ENCODE results near the gene IGSF23. TPM values are rescaled to one million over a fixed set of nuclear protein-coding genes. Genes with fewer than 3 reads are reported as not detected.
"Not testable (repeated sequence)": the region's sequence is repeated elsewhere in the genome, so short reads cannot be mapped to it uniquely, and the experiment has no call there.

IGSF23 gene
- total and polyA plus RNA-seq, 5 donors from 2014 or later = not detected

DNA sequence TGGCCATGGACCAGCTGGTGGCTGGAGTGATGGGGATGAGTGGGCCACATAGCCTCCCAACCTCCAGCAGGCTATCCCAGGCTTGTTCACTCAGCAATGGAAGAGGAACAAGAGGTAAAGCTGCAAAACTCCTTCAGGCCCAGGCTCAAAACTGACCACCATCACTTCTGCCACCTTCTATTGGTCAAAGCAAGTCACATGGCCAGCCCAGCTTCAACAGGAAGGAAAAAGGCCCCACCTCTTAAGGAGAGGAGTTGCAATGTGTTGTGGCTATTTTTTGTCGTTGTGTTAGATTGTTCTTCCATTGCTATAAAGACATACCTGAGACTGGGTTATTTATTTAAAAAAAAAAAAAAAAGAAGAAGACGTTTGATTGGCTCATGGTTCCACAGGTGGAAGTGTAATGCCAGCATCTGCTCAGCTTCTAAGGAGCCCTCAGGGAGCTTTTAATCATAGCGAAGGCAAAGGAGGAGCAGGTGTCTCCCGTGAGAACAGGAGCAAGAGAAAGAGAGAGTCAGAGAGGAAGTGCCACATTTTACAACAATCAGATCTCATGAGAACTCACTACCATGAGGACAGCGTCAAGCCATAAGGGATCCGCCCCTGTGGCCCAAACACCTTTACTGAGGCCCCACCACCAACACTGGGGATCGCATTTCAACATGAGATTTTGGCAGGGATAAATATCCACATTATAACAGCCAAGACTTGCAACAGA is 5.4 kb downstream of the IGSF23 start:
- Histone ChIP-seq H3K27ac (ENCODE audit: insufficient read depth, low read length, poor library complexity, severe bottlenecking) (no peak overlapping the region), H3K9me3 (ENCODE audit: control insufficient read depth in 2 of 2, low read length in 2 of 2) (no peaks in the 10 kb centered on the region), H3K27me3 (ENCODE audit: control insufficient read depth, insufficient read depth, low read length) (no peaks in the 10 kb centered on the region), H3K36me3 (ENCODE audit: control insufficient read depth, insufficient read depth, low read length) (no peaks in the 10 kb centered on the region), H3K4me1 (ENCODE audit: control insufficient read depth, insufficient read depth, low read length, poor library complexity, severe bottlenecking) (no peaks in the 10 kb centered on the region), H3K4me3 (ENCODE audit: low read depth, low read length) (no peak overlapping the region)
- H3K27me3 Mint-ChIP-seq = no peaks in the 10 kb centered on the region
- ATAC-seq (ENCODE audit: low read depth in 2 of 2) (no peak), DNase-seq (no peak)
- no peaks in the 10 kb centered on the region for H3K36me3 Mint-ChIP-seq
- no peaks in the 10 kb centered on the region for H3K4me1 Mint-ChIP-seq
- no peak overlapping the region for H3K27ac Mint-ChIP-seq
- H3K9me3 Mint-ChIP-seq = no peaks in the 10 kb centered on the region
- H3K4me3 Mint-ChIP-seq = no peak overlapping the region

DNA sequence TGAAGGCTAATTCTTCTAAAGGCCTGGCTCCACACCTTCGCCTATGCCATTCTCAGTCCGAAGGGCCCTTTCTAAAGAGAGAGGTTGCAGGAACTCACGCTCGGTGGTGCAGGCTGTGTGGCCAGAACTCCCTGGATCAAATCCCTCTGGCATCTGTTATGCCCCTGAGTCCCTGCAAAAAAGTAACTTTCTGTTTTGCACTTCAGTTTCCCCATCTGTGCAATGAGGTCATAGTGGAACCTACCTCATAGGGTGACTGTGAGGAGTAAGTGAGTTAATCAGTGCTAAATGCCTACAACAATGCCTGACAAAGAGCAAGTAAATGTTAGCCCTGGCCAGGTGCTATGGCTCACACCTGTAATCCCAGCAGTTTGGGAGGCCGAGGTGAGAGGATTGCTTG is 7.3 kb downstream of the IGSF23 start:
- Histone ChIP-seq H3K27ac (ENCODE audit: insufficient read depth, low read length, poor library complexity, severe bottlenecking) (no peak overlapping the region), H3K9me3 (ENCODE audit: control insufficient read depth in 2 of 2, low read length in 2 of 2) (no peaks in the 10 kb centered on the region), H3K4me3 (ENCODE audit: low read depth, low read length) (no peak overlapping the region), H3K27me3 (ENCODE audit: control insufficient read depth, insufficient read depth, low read length) (no peaks in the 10 kb centered on the region), H3K4me1 (ENCODE audit: control insufficient read depth, insufficient read depth, low read length, poor library complexity, severe bottlenecking) (no peaks in the 10 kb centered on the region), H3K36me3 (ENCODE audit: control insufficient read depth, insufficient read depth, low read length) (no peaks in the 10 kb centered on the region)
- no peaks in the 10 kb centered on the region for H3K36me3 Mint-ChIP-seq
- H3K4me3 Mint-ChIP-seq = no peak overlapping the region
- no peaks in the 10 kb centered on the region for H3K4me1 Mint-ChIP-seq
- DNase-seq (no peak), ATAC-seq (ENCODE audit: low read depth in 2 of 2) (no peak)
- no peak overlapping the region for H3K27ac Mint-ChIP-seq
- H3K9me3 Mint-ChIP-seq = peaks cover 0 to 1% (median 0%) of the 10 kb centered on the region in 7 donors
- peaks cover 4% of the 10 kb centered on the region for H3K27me3 Mint-ChIP-seq

DNA sequence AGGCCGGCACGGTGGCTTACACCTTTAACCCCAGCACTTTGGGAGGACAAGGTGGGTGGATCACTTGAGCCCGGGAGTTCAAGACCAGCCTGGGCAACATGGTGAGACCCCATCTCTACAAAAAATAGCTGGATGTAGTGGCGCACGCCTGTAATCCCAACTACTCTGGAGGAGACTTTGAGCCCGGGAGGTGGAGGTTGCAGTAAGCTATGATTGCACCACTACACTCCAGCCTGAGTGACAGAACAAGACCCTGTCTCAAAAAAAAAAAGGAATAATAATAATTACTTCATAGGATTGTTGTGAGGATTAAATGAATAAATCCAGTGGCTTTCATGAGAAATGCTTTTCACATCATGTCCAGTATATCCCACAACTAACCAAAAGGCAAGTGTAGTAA is 8.0 kb downstream of the IGSF23 start:
- peaks cover 4% of the 10 kb centered on the region for H3K27me3 Mint-ChIP-seq
- Histone ChIP-seq H3K9me3 (ENCODE audit: control insufficient read depth in 2 of 2, low read length in 2 of 2) (no peaks in the 10 kb centered on the region), H3K4me3 (ENCODE audit: low read depth, low read length) (no peak overlapping the region), H3K27ac (ENCODE audit: insufficient read depth, low read length, poor library complexity, severe bottlenecking) (no peak overlapping the region), H3K4me1 (ENCODE audit: control insufficient read depth, insufficient read depth, low read length, poor library complexity, severe bottlenecking) (no peaks in the 10 kb centered on the region), H3K27me3 (ENCODE audit: control insufficient read depth, insufficient read depth, low read length) (no peaks in the 10 kb centered on the region), H3K36me3 (ENCODE audit: control insufficient read depth, insufficient read depth, low read length) (no peaks in the 10 kb centered on the region)
- no peak overlapping the region for H3K4me3 Mint-ChIP-seq
- H3K4me1 Mint-ChIP-seq = no peaks in the 10 kb centered on the region
- H3K27ac Mint-ChIP-seq = no peak overlapping the region
- H3K9me3 Mint-ChIP-seq = peaks cover 0 to 4% (median 0%) of the 10 kb centered on the region in 7 donors
- ATAC-seq (ENCODE audit: low read depth in 2 of 2) = no peak
- no peaks in the 10 kb centered on the region for H3K36me3 Mint-ChIP-seq
- no peak for DNase-seq

DNA sequence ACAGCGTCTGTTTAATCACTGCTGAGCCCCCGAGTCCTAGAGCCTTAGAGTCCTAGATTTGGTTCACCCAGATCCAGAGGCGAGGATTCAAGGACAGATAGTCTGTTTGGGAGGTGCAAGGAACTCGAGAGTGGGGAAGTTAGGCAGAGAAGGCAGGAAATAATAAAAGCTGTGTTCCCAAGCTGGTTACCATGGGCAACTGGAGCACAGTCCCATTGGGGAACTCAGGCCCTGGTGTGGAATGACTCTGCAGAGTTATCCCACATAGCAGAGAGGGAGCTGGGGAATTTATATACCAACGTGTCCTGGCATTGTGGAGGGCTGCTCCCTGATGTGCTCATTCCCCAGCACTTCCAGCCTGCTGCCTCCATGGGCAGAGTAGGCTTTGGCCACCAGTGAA is 9.7 kb downstream of the IGSF23 start:
- Histone ChIP-seq H3K4me1 (ENCODE audit: control insufficient read depth, insufficient read depth, low read length, poor library complexity, severe bottlenecking) (no peaks in the 10 kb centered on the region), H3K27me3 (ENCODE audit: control insufficient read depth, insufficient read depth, low read length) (no peaks in the 10 kb centered on the region), H3K4me3 (ENCODE audit: low read depth, low read length) (no peak overlapping the region), H3K27ac (ENCODE audit: insufficient read depth, low read length, poor library complexity, severe bottlenecking) (no peak overlapping the region), H3K36me3 (ENCODE audit: control insufficient read depth, insufficient read depth, low read length) (no peaks in the 10 kb centered on the region), H3K9me3 (ENCODE audit: control insufficient read depth in 2 of 2, low read length in 2 of 2) (no peaks in the 10 kb centered on the region)
- no peaks in the 10 kb centered on the region for H3K36me3 Mint-ChIP-seq
- no peaks in the 10 kb centered on the region for H3K4me1 Mint-ChIP-seq
- no peak overlapping the region for H3K27ac Mint-ChIP-seq
- peaks cover 4% of the 10 kb centered on the region for H3K27me3 Mint-ChIP-seq
- DNase-seq (no peak), ATAC-seq (ENCODE audit: low read depth in 2 of 2) (no peak)
- peaks cover 0 to 4% (median 0%) of the 10 kb centered on the region in 7 donors for H3K9me3 Mint-ChIP-seq
- no peak overlapping the region for H3K4me3 Mint-ChIP-seq

DNA sequence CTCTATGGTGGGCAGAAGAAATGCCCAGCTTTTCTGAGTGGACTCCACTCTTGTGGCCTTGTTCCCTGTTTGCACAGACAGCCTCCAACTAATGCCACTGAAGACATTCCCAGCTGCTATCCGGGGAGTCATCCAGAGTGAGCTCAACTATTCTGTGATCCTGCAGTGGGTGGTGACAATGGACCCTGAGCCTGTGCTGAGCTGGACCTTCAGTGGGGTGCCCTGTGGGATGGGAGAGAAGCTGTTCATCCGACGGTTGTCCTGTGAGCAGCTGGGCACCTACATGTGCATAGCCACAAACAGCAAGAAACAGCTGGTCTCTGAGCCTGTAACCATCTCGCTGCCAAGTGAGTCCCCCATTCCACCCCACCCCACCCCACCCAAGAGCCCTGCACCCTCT is 10.3 kb downstream of the IGSF23 start:
- H3K36me3 ChIP-seq (ENCODE audit: control insufficient read depth, insufficient read depth, low read length) = no peaks in the 10 kb centered on the region
- Mint-ChIP-seq H3K9me3 (peaks cover 0 to 4% (median 0%) of the 10 kb centered on the region in 7 donors), H3K4me3 (no peak overlapping the region), H3K27me3 (peaks cover 4% of the 10 kb centered on the region), H3K4me1 (no peaks in the 10 kb centered on the region), H3K27ac (no peak overlapping the region), H3K36me3 (no peaks in the 10 kb centered on the region)
- no peaks in the 10 kb centered on the region for H3K4me1 ChIP-seq (ENCODE audit: control insufficient read depth, insufficient read depth, low read length, poor library complexity, severe bottlenecking)
- no peaks in the 10 kb centered on the region for H3K27me3 ChIP-seq (ENCODE audit: control insufficient read depth, insufficient read depth, low read length)
- no peak overlapping the region for H3K4me3 ChIP-seq (ENCODE audit: low read depth, low read length)
- DNase-seq (no peak), ATAC-seq (ENCODE audit: low read depth in 2 of 2) (no peak)
- H3K9me3 ChIP-seq (ENCODE audit: control insufficient read depth in 2 of 2, low read length in 2 of 2) = no peaks in the 10 kb centered on the region
- no peak overlapping the region for H3K27ac ChIP-seq (ENCODE audit: insufficient read depth, low read length, poor library complexity, severe bottlenecking)

DNA sequence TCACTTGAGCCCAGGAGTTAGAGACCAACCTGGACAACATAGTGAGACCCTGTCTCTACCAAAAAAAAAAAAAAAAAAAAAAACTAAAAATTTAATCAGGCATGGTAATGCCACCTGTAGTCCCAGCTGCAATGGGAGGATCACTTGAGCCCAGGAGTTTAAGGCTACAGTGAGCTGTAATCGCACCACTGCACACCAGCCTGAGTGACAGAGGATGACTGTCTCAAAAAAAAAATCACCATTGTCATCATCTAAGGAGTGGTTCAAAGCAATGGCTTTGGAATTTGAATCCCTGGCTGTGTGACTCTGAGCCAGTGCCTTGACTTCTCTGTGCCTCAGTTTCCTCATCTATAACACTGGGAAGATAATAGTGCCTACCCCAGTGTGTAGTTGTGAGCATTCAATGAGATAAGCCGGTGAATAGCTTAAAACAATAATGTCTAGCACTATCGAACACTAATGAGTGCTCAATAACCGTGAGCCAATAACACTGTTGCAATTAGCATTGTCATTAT is 11.5 kb downstream of the IGSF23 start:
- Histone ChIP-seq H3K9me3 (ENCODE audit: control insufficient read depth in 2 of 2, low read length in 2 of 2) (no peaks in the 10 kb centered on the region), H3K4me1 (ENCODE audit: control insufficient read depth, insufficient read depth, low read length, poor library complexity, severe bottlenecking) (no peaks in the 10 kb centered on the region), H3K36me3 (ENCODE audit: control insufficient read depth, insufficient read depth, low read length) (no peaks in the 10 kb centered on the region), H3K4me3 (ENCODE audit: low read depth, low read length) (no peak overlapping the region), H3K27me3 (ENCODE audit: control insufficient read depth, insufficient read depth, low read length) (no peaks in the 10 kb centered on the region), H3K27ac (ENCODE audit: insufficient read depth, low read length, poor library complexity, severe bottlenecking) (no peak overlapping the region)
- Mint-ChIP-seq H3K4me3 (no peak overlapping the region), H3K27ac (no peak overlapping the region), H3K36me3 (no peaks in the 10 kb centered on the region), H3K4me1 (no peaks in the 10 kb centered on the region), H3K27me3 (peaks cover 4% of the 10 kb centered on the region), H3K9me3 (peaks cover 0 to 4% (median 0%) of the 10 kb centered on the region in 7 donors)
- ATAC-seq (ENCODE audit: low read depth in 2 of 2) (no peak), DNase-seq (no peak)

DNA sequence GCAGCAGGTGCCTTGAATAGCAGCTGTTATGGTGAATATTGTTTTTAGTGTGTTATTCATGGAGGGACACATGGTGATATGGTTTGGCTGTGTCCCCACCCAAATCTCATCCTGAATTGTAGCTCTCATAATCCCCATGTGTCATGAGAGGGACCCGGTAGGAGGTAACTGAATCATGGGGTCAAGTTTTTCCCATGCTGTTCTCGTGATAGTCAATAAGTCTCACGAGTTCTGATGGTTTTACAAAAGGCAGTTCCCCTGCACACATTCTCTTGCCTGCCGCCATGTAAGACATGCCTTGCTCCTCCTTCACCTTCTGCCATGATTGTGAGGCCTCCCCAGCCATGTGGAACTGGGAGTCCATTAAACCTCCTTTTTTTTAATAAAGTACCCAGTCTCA is 12.3 kb downstream of the IGSF23 start:
- H3K9me3 Mint-ChIP-seq; H3K4me3 Mint-ChIP-seq; H3K4me1 ChIP-seq (ENCODE audit: control insufficient read depth, insufficient read depth, low read length, poor library complexity, severe bottlenecking); H3K27ac Mint-ChIP-seq; H3K27me3 ChIP-seq (ENCODE audit: control insufficient read depth, insufficient read depth, low read length); H3K9me3 ChIP-seq (ENCODE audit: control insufficient read depth in 2 of 2, low read length in 2 of 2); H3K4me3 ChIP-seq (ENCODE audit: low read depth, low read length); DNase-seq; H3K27me3 Mint-ChIP-seq; H3K36me3 Mint-ChIP-seq; H3K4me1 Mint-ChIP-seq; H3K36me3 ChIP-seq (ENCODE audit: control insufficient read depth, insufficient read depth, low read length); ATAC-seq (ENCODE audit: low read depth in 2 of 2); H3K27ac ChIP-seq (ENCODE audit: insufficient read depth, low read length, poor library complexity, severe bottlenecking): not testable (repeated sequence)

DNA sequence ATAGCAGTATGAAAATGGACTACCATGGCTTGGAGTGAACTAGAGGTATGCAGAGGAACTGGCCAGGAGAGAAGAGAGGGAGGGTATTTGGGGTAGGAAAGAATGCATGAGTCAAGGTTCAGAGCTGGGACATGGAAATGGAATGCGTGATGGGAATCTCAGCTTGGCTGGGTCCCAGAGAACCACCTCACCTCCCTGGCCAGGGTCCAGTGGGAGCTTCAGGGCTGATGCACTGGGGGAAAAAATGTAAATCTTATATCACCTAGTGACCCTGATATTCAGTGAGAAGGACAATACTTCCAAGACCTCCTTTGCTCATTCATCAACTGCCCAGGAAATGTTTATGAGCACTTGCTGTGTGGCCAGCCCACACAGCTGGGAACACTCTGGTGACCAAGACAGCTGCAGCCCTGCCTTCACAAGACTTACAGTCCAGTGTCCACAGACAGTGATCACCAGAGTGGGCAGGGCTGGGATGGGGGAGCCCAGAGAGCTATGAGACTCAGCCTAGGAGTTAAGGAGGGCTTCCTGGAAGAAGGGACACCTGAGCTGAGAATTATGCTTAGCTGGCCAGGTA is 12.8 kb downstream of the IGSF23 start:
- Histone ChIP-seq H3K4me1 (ENCODE audit: control insufficient read depth, insufficient read depth, low read length, poor library complexity, severe bottlenecking) (no peaks in the 10 kb centered on the region), H3K27ac (ENCODE audit: insufficient read depth, low read length, poor library complexity, severe bottlenecking) (no peak overlapping the region), H3K27me3 (ENCODE audit: control insufficient read depth, insufficient read depth, low read length) (no peaks in the 10 kb centered on the region), H3K4me3 (ENCODE audit: low read depth, low read length) (no peak overlapping the region), H3K9me3 (ENCODE audit: control insufficient read depth in 2 of 2, low read length in 2 of 2) (no peaks in the 10 kb centered on the region), H3K36me3 (ENCODE audit: control insufficient read depth, insufficient read depth, low read length) (no peaks in the 10 kb centered on the region)
- no peaks in the 10 kb centered on the region for H3K36me3 Mint-ChIP-seq
- H3K4me3 Mint-ChIP-seq = no peak overlapping the region
- peaks cover 0 to 4% (median 0%) of the 10 kb centered on the region in 7 donors for H3K9me3 Mint-ChIP-seq
- peaks cover 4% of the 10 kb centered on the region for H3K27me3 Mint-ChIP-seq
- ATAC-seq (ENCODE audit: low read depth in 2 of 2) = no peak
- no peak overlapping the region for H3K27ac Mint-ChIP-seq
- no peaks in the 10 kb centered on the region for H3K4me1 Mint-ChIP-seq
- no peak for DNase-seq
